DOHH2 (cell line): Measurements from ENCODE around the gene RPTOR.

Experiments
- H3F3A ChIP-seq: fragments of 200-600 bp; sonication (generic), shearing (Covaris generic); 2 replicates; pipeline ENCODE4 v1.6.0; 2016; ENCODE audit warnings: antibody characterized with exemption, mild to moderate bottlenecking; ENCODE audit not compliant: control insufficient read depth, insufficient read depth
- H3K27ac ChIP-seq: fragments of 200-600 bp; sonication (generic); 2 replicates; pipeline ENCODE4 v1.5.1; 2014; ENCODE audit warnings: low read depth, mild to moderate bottlenecking, low read length, moderate library complexity
- H3K27me3 ChIP-seq: fragments of 200-600 bp; sonication (generic); 2 replicates; pipeline ENCODE4 v1.6.1; 2014; ENCODE audit warnings: mild to moderate bottlenecking, low read length, mixed read lengths; ENCODE audit not compliant: control insufficient read depth
- H3K36me3 ChIP-seq: fragments of 200-600 bp; sonication (generic); 2 replicates; pipeline ENCODE4 v1.6.1; 2014; ENCODE audit warnings: mild to moderate bottlenecking, low read length, moderate library complexity, mixed read lengths; ENCODE audit not compliant: control insufficient read depth
- H3K4me1 ChIP-seq: fragments of 200-600 bp; sonication (generic); 2 replicates; pipeline ENCODE4 v1.6.1; 2014; ENCODE audit warnings: mild to moderate bottlenecking, low read length, mixed read lengths; ENCODE audit not compliant: control insufficient read depth
- H3K4me2 ChIP-seq: fragments of 200-600 bp; sonication (generic); 2 replicates; pipeline ENCODE4 v1.6.0; 2014; ENCODE audit warnings: mild to moderate bottlenecking, low read length, moderate library complexity
- H3K4me3 ChIP-seq: fragments of 200-600 bp; sonication (generic); 2 replicates; pipeline ENCODE4 v1.5.1; 2014; ENCODE audit warnings: mild to moderate bottlenecking, low read length, mixed read lengths
- H3K79me2 ChIP-seq: fragments of 200-600 bp; sonication (generic); 2 replicates; pipeline ENCODE4 v1.6.1; 2014; ENCODE audit warnings: mild to moderate bottlenecking, low read length, mixed read lengths; ENCODE audit not compliant: control insufficient read depth
- H3K9me2 ChIP-seq: fragments of 200-600 bp; sonication (generic); replicated peaks from 2 replicates; pipeline ENCODE4 v1.6.1; 2014; ENCODE audit warnings: mild to moderate bottlenecking, low read length, mixed read lengths; ENCODE audit not compliant: control insufficient read depth
- H3K9me3 ChIP-seq: fragments of 200-600 bp; sonication (generic); 2 replicates; pipeline ENCODE4 v1.6.1; 2014; ENCODE audit warnings: antibody characterized with exemption, low read length, mixed read lengths; ENCODE audit not compliant: control insufficient read depth, insufficient read depth
- H4K20me1 ChIP-seq: fragments of 200-600 bp; sonication (generic); 2 replicates; pipeline ENCODE4 v1.6.0; 2014; ENCODE audit warnings: low read depth, mild to moderate bottlenecking, antibody characterized with exemption, low read length, moderate library complexity; ENCODE audit not compliant: control insufficient read depth, insufficient read depth
- CTCF ChIP-seq: fragments of 200-600 bp; sonication (generic); IDR thresholded peaks from one replicate; pipeline ENCODE4 v1.5.1; 2014; ENCODE audit warnings: antibody characterized with exemption, mild to moderate bottlenecking, low read depth, low read length; ENCODE audit not compliant: poor library complexity, severe bottlenecking
- EZH2phosphoT487 ChIP-seq: fragments of 200-600 bp; sonication (generic); IDR thresholded peaks from 2 replicates; pipeline ENCODE4 v1.6.1; 2017; ENCODE audit warnings: borderline replicate concordance, mild to moderate bottlenecking, antibody characterized with exemption, low read length, moderate library complexity, mixed read lengths

RPTOR gene

GRCh38 chr17:80950466-80951120, 406.0 kb downstream of the RPTOR start:
- H3K4me2 ChIP-seq = no peak overlapping the region
- no peaks in the 10 kb centered on the region for H3K9me2 ChIP-seq
- H3K27ac ChIP-seq = no peak overlapping the region
- H3K36me3 ChIP-seq = peaks cover 9% of the 10 kb centered on the region
- H3K4me1 ChIP-seq = no peaks in the 10 kb centered on the region
- H4K20me1 ChIP-seq = no peaks in the 10 kb centered on the region
- no peaks in the 10 kb centered on the region for H3K9me3 ChIP-seq
- no peaks in the 10 kb centered on the region for H3K79me2 ChIP-seq
- H3K4me3 ChIP-seq = no peak overlapping the region
- TF ChIP-seq CTCF (no peak), EZH2phosphoT487 (no peak)
- H3F3A ChIP-seq = no peaks in the 10 kb centered on the region
- H3K27me3 ChIP-seq = no peaks in the 10 kb centered on the region

GRCh38 chr17:80951121-80952090, 406.8 kb downstream of the RPTOR start:
- TF ChIP-seq CTCF (no peak), EZH2phosphoT487 (no peak)
- Histone ChIP-seq H3K9me3 (no peaks in the 10 kb centered on the region), H3K27me3 (no peaks in the 10 kb centered on the region)

GRCh38 chr17:80952291-80952690, 407.7 kb downstream of the RPTOR start:
- no peaks in the 10 kb centered on the region for H3K9me2 ChIP-seq
- H3K36me3 ChIP-seq = no peaks in the 10 kb centered on the region
- no peak overlapping the region for H3K4me3 ChIP-seq
- no peaks in the 10 kb centered on the region for H3K9me3 ChIP-seq
- no peak overlapping the region for H3K27ac ChIP-seq
- H3F3A ChIP-seq = no peaks in the 10 kb centered on the region
- TF ChIP-seq EZH2phosphoT487 = no peak
- TF ChIP-seq CTCF = no peak
- no peaks in the 10 kb centered on the region for H3K27me3 ChIP-seq
- no peaks in the 10 kb centered on the region for H3K4me1 ChIP-seq
- no peaks in the 10 kb centered on the region for H4K20me1 ChIP-seq
- H3K4me2 ChIP-seq = no peak overlapping the region
- H3K79me2 ChIP-seq = no peaks in the 10 kb centered on the region

More at GRCh38 chr17:80951121-80952090, 406.8 kb downstream of the RPTOR start:
- H3K4me2 ChIP-seq = no peak overlapping the region
- H3K4me1 ChIP-seq = no peaks in the 10 kb centered on the region
- H3K9me2 ChIP-seq = no peaks in the 10 kb centered on the region
- no peak overlapping the region for H3K27ac ChIP-seq
- H4K20me1 ChIP-seq = no peaks in the 10 kb centered on the region
- no peak overlapping the region for H3K4me3 ChIP-seq
- no peaks in the 10 kb centered on the region for H3F3A ChIP-seq
- no peaks in the 10 kb centered on the region for H3K79me2 ChIP-seq
- H3K36me3 ChIP-seq = peaks cover 4% of the 10 kb centered on the region
